Stomach (tissue), 9 donors: ENCODE data around the gene GPR180. TPM values are rescaled to one million over a fixed set of nuclear protein-coding genes. Genes with fewer than 3 reads are reported as not detected.

Source experiments
- DNase-seq, 2 donors: peaks; one replicate each; pipeline versions ENCODE4 v3.0.0 to v3.0.0-alpha.2; 2013 to 2019
- H3K27ac ChIP-seq, 5 donors: fragments of 200-600 bp in 4 of 5; sonication (generic) in 4 of 5; one replicate each; pipeline ENCODE4 v1.5.1; 2013 to 2019; ENCODE audit warnings: mild to moderate bottlenecking in 1 of 5, moderate library complexity in 1 of 5
- H3K27me3 ChIP-seq, 3 donors: fragments of 200-600 bp; sonication (generic); one replicate each; pipeline ENCODE4 v1.5.1; 2017 to 2019; ENCODE audit warnings: mixed run types in 1 of 3
- H3K36me3 ChIP-seq, 4 donors: fragments of 200-600 bp; sonication (generic); 1 replicate in 3 of 4; 2 replicates in 1 of 4; pipeline ENCODE4 v1.5.1; 2016 to 2019
- H3K4me1 ChIP-seq, 4 donors: fragments of 200-600 bp; sonication (generic); one replicate each; pipeline ENCODE4 v1.5.1; 2016 to 2019
- H3K4me3 ChIP-seq, 4 donors: fragments of 200-600 bp; sonication (generic) in 3 of 4; one replicate each; pipeline ENCODE4 v1.5.1; 2016 to 2019; ENCODE audit warnings: mild to moderate bottlenecking in 1 of 4
- H3K9me3 ChIP-seq, 4 donors: fragments of 200-600 bp; sonication (generic); one replicate each; pipeline ENCODE4 v1.5.1; 2016 to 2019
- EP300 ChIP-seq: sonication (generic); formaldehyde crosslinking; IDR thresholded peaks from one replicate; pipeline ENCODE4 v1.6.1; 2017; ENCODE audit warnings: antibody characterized with exemption
- POLR2A ChIP-seq, 4 donors: fragments of 450-650 bp; IDR thresholded peaks; one replicate each; pipeline ENCODE4 v1.6.1; 2016; ENCODE audit warnings: antibody characterized with exemption in 4 of 4, control low read depth in 2 of 4, mild to moderate bottlenecking in 1 of 4, moderate library complexity in 1 of 4
- POLR2AphosphoS5 ChIP-seq, 3 donors: sonication (generic); formaldehyde crosslinking; IDR thresholded peaks; one replicate each; pipeline ENCODE4 v1.6.1; 2016; ENCODE audit warnings: antibody characterized with exemption in 3 of 3
- WGBS, 5 donors: extraction: QIAGEN DNeasy Blood & Tissue Kit in 3 of 5; methylation state at CpG; one replicate each; pipeline versions ENCODE4 v1.1.5 to v1.1.7; 2013 to 2018; 5-methylcytosine and 5-hydroxymethylcytosine counted together
- intact Hi-C: fragments of 100-400 bp; cut with DNase I; formaldehyde crosslinking; loops from one replicate; pipeline ENCODE4 v1.15.1; 2023; ENCODE audit warnings: low total_unique reads
- polyA plus RNA-seq, 3 donors: library from polyadenylated mRNA; stranded (reverse); fragments of 200-250 nt; gene quantifications; one replicate each; pipeline ENCODE4 v1.2.3, GENCODE V29; 2013
- small RNA-seq, 4 donors: library from RNA; depleted of rRNA; stranded (forward); fragments of <200 nt; gene quantifications; one replicate each; pipeline ENCODE3, GENCODE V24; 2016
- total RNA-seq, 5 donors: library from RNA; depleted of rRNA; stranded (reverse); fragments of >200 nt; gene quantifications; one replicate each; pipeline versions ENCODE4 v1.1.0 to v1.2.3, GENCODE V29; 2014 to 2016
- TF ChIP-seq, protein P1 (sequence below), 7 experiments: fragments of 450-650 bp in 4 of 7; fragments of 200-600 bp in 3 of 7; sonication (generic) in 3 of 7; IDR thresholded peaks; one replicate each; pipeline ENCODE4 v1.5.1; 2016 to 2019; ENCODE audit warnings: antibody characterized with exemption in 7 of 7, control low read depth in 2 of 7, mild to moderate bottlenecking in 1 of 7
- donor health status: healthy with polysubstance abuse.
- donor health status: Bipolar disorder and iron deficiency.
- donor health status: healthy.

Gene GPR180
- total and polyA plus RNA-seq, 8 donors: under 0.01 to 12.9 (median 1.7) TPM

DNA sequence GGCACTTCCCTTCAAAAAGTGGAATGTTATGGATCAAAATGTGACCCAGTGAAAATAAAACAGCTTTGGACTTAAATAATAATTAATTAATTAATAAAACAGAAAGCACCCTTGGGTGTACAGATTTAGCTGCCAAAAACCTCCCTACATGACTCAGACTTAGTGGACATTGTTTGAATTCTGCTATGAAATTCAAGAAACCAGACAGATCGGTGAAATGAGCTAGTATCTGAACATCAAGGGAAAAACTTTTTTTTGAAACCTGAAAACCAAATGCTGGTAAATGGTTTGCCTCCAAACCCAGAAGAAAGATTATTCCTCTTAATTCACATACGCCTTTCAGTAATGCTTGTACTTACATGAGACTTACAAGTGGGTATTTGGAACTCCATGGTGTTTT is 77.2 kb downstream of the GPR180 start:
- TF ChIP-seq POLR2AphosphoS5 (IDR thresholded peaks at IDR 0.05): no peak
- no peak for TF ChIP-seq POLR2A (IDR thresholded peaks at IDR 0.05)
- TF ChIP-seq, protein P1, sequence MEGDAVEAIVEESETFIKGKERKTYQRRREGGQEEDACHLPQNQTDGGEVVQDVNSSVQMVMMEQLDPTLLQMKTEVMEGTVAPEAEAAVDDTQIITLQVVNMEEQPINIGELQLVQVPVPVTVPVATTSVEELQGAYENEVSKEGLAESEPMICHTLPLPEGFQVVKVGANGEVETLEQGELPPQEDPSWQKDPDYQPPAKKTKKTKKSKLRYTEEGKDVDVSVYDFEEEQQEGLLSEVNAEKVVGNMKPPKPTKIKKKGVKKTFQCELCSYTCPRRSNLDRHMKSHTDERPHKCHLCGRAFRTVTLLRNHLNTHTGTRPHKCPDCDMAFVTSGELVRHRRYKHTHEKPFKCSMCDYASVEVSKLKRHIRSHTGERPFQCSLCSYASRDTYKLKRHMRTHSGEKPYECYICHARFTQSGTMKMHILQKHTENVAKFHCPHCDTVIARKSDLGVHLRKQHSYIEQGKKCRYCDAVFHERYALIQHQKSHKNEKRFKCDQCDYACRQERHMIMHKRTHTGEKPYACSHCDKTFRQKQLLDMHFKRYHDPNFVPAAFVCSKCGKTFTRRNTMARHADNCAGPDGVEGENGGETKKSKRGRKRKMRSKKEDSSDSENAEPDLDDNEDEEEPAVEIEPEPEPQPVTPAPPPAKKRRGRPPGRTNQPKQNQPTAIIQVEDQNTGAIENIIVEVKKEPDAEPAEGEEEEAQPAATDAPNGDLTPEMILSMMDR (IDR thresholded peaks at IDR 0.05): no peak
- no peak for TF ChIP-seq EP300
- Histone ChIP-seq H3K36me3 (no peaks in the 10 kb centered on the region), H3K4me1 (no peaks in the 10 kb centered on the region), H3K27me3 (peaks cover 0 to 14% (median 0%) of the 10 kb centered on the region in 3 donors), H3K9me3 (no peaks in the 10 kb centered on the region), H3K27ac (no peak overlapping the region), H3K4me3 (no peak overlapping the region)
- no peak for DNase-seq
- intact Hi-C loops: loop anchor here (5.0 kb wide), 1 partner anchor 478 kb away; no protein-coding TSS in a partner anchor
- WGBS, 5 donors: 86 to 96% (median 91%) methylated on average over 2 of the region's 2 CpGs

DNA sequence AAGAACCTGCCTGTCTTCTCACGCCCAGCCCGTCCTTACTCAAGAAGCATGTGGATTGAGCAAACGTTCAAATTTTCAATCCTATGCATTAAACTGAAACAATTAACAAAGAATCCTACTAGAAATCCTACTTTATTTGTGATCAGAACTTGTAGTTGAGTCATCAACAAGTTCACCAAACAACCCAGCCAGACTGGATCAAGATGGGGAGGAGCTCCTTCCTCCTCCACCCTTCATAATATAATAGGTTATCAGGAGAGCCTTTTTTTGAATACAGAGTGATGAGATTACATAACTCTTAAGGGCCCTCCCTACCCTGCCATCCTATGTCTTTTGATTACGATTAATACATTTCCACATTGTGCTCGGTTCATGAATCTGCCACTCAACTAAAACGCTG is 78.0 kb downstream of the GPR180 start:
- Histone ChIP-seq H3K4me1 (no peaks in the 10 kb centered on the region), H3K27ac (no peak overlapping the region), H3K9me3 (no peaks in the 10 kb centered on the region), H3K36me3 (no peaks in the 10 kb centered on the region), H3K4me3 (no peak overlapping the region), H3K27me3 (peaks cover 0 to 14% (median 0%) of the 10 kb centered on the region in 3 donors)
- 68 to 91% (median 83%) methylated on average over 6 of the region's 6 CpGs for WGBS, 5 donors
- intact Hi-C loops: loop anchor here (5.0 kb wide), 1 partner anchor 478 kb away; no protein-coding TSS in a partner anchor
- TF ChIP-seq POLR2A (IDR thresholded peaks at IDR 0.05): no peak
- TF ChIP-seq EP300: no peak
- TF ChIP-seq POLR2AphosphoS5 (IDR thresholded peaks at IDR 0.05): no peak
- TF ChIP-seq, protein P1 (IDR thresholded peaks at IDR 0.05): no peak
- DNase-seq: no peak

DNA sequence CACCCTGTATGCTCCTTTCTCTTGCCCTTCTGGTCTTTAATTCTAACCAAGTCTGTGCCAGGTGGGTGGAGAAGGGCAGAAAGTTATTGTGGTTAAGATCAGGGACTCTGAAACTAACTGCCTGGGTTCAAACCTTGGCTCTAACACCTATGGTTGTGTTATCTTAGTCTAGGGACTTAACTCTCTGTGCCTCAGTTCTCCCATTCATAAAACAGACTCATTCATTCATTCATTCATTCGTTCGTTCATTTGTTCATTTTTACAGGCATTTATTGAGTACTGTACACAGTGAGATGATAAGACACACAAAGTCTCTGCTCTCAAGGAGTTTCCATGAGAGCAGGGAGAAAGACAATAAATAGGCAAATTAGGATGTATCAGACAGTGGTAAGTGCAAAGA is 80.6 kb downstream of the GPR180 start:
- no peak for TF ChIP-seq EP300
- TF ChIP-seq POLR2A (IDR thresholded peaks at IDR 0.05): no peak
- no peak for TF ChIP-seq POLR2AphosphoS5 (IDR thresholded peaks at IDR 0.05)
- TF ChIP-seq, protein P1 (IDR thresholded peaks at IDR 0.05): no peak
- WGBS, 5 donors: 54 to 79% (median 68%) methylated on average over 2 of the region's 2 CpGs
- H3K9me3 ChIP-seq: no peaks in the 10 kb centered on the region
- peaks cover 0 to 9% (median 0%) of the 10 kb centered on the region in 3 donors for H3K27me3 ChIP-seq
- intact Hi-C loops: no loop called here
- H3K4me3 ChIP-seq: no peak overlapping the region
- no peak overlapping the region for H3K27ac ChIP-seq
- no peaks in the 10 kb centered on the region for H3K4me1 ChIP-seq
- no peaks in the 10 kb centered on the region for H3K36me3 ChIP-seq
- DNase-seq: no peak

DNA sequence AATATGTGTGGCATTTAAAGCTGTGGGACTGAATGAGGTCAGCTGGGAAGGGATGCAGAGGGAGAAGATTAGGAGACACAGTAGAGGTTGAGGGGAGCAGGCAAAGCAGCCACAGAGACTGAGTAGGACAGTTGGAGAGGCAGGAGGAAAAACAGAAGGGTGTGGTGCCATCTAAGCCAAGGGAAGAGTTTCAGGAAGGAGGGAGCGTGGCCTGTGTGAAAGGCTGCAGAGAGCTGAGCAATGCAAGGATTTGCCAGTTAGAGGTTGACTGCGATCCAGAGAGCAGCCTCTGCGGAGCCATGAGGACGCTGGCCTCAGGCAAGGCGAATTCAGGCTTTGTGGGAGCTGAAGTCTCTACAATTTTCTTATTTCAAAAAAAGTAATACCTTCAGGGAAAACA is 81.8 kb downstream of the GPR180 start:
- Histone ChIP-seq H3K9me3 (no peaks in the 10 kb centered on the region), H3K27me3 (peaks cover 0 to 8% (median 0%) of the 10 kb centered on the region in 3 donors), H3K4me3 (no peak overlapping the region), H3K4me1 (no peaks in the 10 kb centered on the region), H3K27ac (no peak overlapping the region), H3K36me3 (no peaks in the 10 kb centered on the region)
- intact Hi-C loops: no loop called here
- TF ChIP-seq, protein P1 (IDR thresholded peaks at IDR 0.05): no peak
- TF ChIP-seq EP300 (no peak), POLR2AphosphoS5 (IDR thresholded peaks at IDR 0.05) (no peak), POLR2A (IDR thresholded peaks at IDR 0.05) (no peak)
- WGBS, 5 donors: 64 to 83% (median 79%) methylated on average over 5 of the region's 5 CpGs
- no peak for DNase-seq

Small RNA genes lying within 50 kb of the gene (small RNA-seq; reads per million reads assigned to genes)
- 0.15 to 0.68 (median 0.39) reads per million in 4 donors for gene RNA5SP36

Other genes with a start within 250 kb of the GPR180 start
- under 1 TPM in 1 of 5 donors, not detected in 4; 0.73 TPM for gene DCT, start 122.2 kb upstream of the GPR180 start, total RNA-seq
- gene DCT, start 122.2 kb upstream of the GPR180 start, polyA plus RNA-seq: under 1 TPM in 2 of 3 donors, not detected in 1; 0.06 to 0.08 TPM
- 10 to 100 TPM in 2 of 5 donors, 1 to 10 TPM in 2, not detected in 1; 3.6 to 21.8 (median 12.6) TPM for gene TGDS, start 5.7 kb upstream of the GPR180 start, total RNA-seq
- gene TGDS, start 5.7 kb upstream of the GPR180 start, polyA plus RNA-seq: 10 to 100 TPM in 1 of 3 donors, 1 to 10 TPM in 2; 7.8 to 11.6 (median 8.2) TPM
- 10 to 100 TPM in 1 of 5 donors, 1 to 10 TPM in 3, not detected in 1; 2.9 to 16.8 (median 7.5) TPM for gene SOX21, start 110.7 kb downstream of the GPR180 start, total RNA-seq
- gene SOX21, start 110.7 kb downstream of the GPR180 start, polyA plus RNA-seq: 10 to 100 TPM in 1 of 3 donors, 1 to 10 TPM in 2; 2.4 to 32.4 (median 3.4) TPM